HL-60 (cell line): ENCODE data around the gene ITIH3.
"Not testable (repeated sequence)": the region's sequence is repeated elsewhere in the genome, so short reads cannot be mapped to it uniquely, and the experiment has no call there.

ENCODE experiments used
- DNase-seq, 2 experiments: peaks; one replicate each; pipeline ENCODE4 v3.0.0-alpha.2; 2010 to 2020; ENCODE audit warnings: low read depth in 1 of 2, low spot score in 1 of 2
- H3K27ac ChIP-seq: fragments of 250-450 bp; sonication (Bioruptor Pico); replicated peaks from 2 replicates; pipeline ENCODE4 v1.5.1; 2020; ENCODE audit warnings: mild to moderate bottlenecking, moderate library complexity
- H3K27me3 ChIP-seq: fragments of 250-450 bp; sonication (Bioruptor Pico); 2 replicates; pipeline ENCODE4 v1.5.1; 2021; ENCODE audit warnings: mild to moderate bottlenecking, moderate library complexity; ENCODE audit not compliant: insufficient read depth, poor library complexity, severe bottlenecking
- H3K4me3 ChIP-seq: replicated peaks from 2 replicates; pipeline ENCODE4 v1.5.1; 2011; ENCODE audit warnings: mild to moderate bottlenecking, control low read depth, low read length; ENCODE audit not compliant: insufficient read depth
- CTCF ChIP-seq: IDR thresholded peaks from one replicate; pipeline ENCODE4 v1.5.1; 2011; ENCODE audit warnings: low read length, control low read depth, inconsistent platforms; ENCODE audit not compliant: insufficient read depth
- GABPA ChIP-seq: IDR thresholded peaks from 2 replicates; pipeline ENCODE4 v1.6.1; 2012; ENCODE audit warnings: low read depth
- POLR2AphosphoS5 ChIP-seq: IDR thresholded peaks from 2 replicates; pipeline ENCODE4 v1.6.1; 2012; ENCODE audit warnings: low read depth
- SPI1 ChIP-seq: IDR thresholded peaks from 2 replicates; pipeline ENCODE4 v1.6.1; 2012; ENCODE audit warnings: low read depth, mild to moderate bottlenecking, borderline replicate concordance
- TF ChIP-seq, protein P1 (sequence below): IDR thresholded peaks from 2 replicates; pipeline ENCODE4 v1.6.1; 2012; ENCODE audit warnings: low read depth; ENCODE audit not compliant: insufficient replicate concordance

ITIH3 gene

DNA sequence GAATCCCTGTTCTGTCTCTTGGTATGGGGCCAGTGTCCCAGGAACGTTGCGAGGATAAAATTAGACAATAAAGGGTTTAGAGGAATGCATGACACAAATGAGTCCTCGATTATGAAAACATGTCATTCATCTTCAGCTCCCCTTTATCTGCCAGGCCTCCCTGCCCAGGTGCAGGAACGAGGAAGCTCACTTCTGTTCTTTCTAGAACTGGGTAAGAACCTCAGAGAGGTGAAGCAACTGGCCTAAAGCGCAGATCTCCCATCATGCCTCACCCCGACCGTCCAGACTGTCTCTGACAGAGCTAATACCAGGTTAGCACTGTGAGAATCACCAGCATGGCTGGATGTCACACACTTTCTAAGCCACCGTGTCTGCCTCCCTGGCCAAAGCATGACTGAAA is 18.7 kb upstream of the ITIH3 start:
- Histone ChIP-seq H3K4me3 (no peak overlapping the region), H3K27ac (peak overlapping the region; percentile 46), H3K27me3 (no peaks in the 10 kb centered on the region)
- no peak for TF ChIP-seq GABPA
- DNase-seq, result peak in 1 of 2 experiments; percentile 79

DNA sequence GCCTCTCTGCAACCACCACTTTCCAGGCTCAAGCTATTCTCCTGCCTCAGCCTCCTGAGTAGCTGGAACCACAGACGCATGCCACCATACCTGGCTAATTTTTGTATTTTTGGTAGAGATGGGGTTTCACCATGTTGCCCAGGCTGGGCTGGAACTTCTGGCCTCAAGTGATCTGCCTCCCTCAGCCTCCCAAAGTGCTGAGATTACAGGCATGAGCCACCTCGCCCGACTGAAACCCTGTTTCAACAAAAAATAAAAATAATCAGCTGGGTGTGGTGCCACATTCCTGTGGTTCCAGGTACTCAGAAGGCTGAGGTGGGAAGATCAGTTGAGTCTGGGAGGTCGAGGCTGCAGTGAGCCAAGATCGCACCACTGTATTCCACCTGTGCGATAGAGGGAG is 18.1 kb upstream of the ITIH3 start:
- H3K27me3 ChIP-seq, DNase-seq, H3K4me3 ChIP-seq: not testable (repeated sequence)
- H3K27ac ChIP-seq, result peak overlapping the region; percentile 46

DNA sequence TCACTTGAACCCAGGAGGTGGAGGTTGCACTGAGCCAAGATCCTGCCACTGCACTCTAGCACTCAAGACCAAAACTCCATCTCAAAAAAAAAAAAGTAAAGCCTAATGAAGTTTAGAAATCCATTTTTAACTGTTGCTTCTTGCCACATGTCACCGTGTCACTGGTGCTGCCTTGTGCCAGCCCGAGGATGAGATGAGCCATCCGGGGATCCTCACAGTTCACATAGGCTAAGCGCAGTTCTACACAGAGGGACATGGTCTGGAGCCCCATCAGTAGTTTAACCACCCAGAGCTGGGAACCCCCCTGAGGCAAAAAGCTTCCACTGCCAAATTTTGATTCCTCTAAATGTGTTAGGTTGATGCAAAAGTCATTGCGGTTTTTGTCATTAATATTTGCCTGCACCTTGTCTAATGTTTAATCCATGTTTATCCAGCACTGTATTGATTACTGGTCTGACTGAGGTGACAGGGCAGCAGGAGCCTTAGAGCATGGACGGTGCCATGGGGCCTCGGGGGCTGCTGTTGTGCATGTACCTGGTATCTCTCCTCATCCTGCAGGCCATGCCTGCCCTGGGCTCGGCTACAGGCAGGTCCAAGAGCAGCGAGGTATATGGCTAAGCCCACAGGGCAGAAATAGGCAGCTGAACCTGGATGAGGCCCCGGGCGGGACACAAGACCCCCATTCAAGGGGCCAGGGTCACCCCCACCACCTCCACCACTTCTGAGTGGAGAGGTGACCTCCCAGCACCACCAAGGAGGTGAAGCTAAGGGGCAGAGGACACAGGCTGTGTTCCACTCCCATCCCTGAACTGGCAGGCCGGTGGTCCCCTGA is 17.3 kb upstream of the ITIH3 start, which contains the start of gene ITIH1:
ITIH1 (plus strand) TSS at position 473 of the 832 bp plus-strand sequence; CDS start at position 490, 17 bp downstream.
- peak within 1 kb of the TSS; percentile 46 for H3K27ac ChIP-seq
- H3K4me3 ChIP-seq, result no peak within 1 kb of the TSS
- no peaks in the 10 kb centered on the region for H3K27me3 ChIP-seq
- DNase-seq, result no peak
- TF ChIP-seq, protein P1, sequence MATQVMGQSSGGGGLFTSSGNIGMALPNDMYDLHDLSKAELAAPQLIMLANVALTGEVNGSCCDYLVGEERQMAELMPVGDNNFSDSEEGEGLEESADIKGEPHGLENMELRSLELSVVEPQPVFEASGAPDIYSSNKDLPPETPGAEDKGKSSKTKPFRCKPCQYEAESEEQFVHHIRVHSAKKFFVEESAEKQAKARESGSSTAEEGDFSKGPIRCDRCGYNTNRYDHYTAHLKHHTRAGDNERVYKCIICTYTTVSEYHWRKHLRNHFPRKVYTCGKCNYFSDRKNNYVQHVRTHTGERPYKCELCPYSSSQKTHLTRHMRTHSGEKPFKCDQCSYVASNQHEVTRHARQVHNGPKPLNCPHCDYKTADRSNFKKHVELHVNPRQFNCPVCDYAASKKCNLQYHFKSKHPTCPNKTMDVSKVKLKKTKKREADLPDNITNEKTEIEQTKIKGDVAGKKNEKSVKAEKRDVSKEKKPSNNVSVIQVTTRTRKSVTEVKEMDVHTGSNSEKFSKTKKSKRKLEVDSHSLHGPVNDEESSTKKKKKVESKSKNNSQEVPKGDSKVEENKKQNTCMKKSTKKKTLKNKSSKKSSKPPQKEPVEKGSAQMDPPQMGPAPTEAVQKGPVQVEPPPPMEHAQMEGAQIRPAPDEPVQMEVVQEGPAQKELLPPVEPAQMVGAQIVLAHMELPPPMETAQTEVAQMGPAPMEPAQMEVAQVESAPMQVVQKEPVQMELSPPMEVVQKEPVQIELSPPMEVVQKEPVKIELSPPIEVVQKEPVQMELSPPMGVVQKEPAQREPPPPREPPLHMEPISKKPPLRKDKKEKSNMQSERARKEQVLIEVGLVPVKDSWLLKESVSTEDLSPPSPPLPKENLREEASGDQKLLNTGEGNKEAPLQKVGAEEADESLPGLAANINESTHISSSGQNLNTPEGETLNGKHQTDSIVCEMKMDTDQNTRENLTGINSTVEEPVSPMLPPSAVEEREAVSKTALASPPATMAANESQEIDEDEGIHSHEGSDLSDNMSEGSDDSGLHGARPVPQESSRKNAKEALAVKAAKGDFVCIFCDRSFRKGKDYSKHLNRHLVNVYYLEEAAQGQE, result no peak
- TF ChIP-seq POLR2AphosphoS5, result no peak
- TF ChIP-seq SPI1, result no peak
- no peak for TF ChIP-seq GABPA
- TF ChIP-seq CTCF, result no peak

DNA sequence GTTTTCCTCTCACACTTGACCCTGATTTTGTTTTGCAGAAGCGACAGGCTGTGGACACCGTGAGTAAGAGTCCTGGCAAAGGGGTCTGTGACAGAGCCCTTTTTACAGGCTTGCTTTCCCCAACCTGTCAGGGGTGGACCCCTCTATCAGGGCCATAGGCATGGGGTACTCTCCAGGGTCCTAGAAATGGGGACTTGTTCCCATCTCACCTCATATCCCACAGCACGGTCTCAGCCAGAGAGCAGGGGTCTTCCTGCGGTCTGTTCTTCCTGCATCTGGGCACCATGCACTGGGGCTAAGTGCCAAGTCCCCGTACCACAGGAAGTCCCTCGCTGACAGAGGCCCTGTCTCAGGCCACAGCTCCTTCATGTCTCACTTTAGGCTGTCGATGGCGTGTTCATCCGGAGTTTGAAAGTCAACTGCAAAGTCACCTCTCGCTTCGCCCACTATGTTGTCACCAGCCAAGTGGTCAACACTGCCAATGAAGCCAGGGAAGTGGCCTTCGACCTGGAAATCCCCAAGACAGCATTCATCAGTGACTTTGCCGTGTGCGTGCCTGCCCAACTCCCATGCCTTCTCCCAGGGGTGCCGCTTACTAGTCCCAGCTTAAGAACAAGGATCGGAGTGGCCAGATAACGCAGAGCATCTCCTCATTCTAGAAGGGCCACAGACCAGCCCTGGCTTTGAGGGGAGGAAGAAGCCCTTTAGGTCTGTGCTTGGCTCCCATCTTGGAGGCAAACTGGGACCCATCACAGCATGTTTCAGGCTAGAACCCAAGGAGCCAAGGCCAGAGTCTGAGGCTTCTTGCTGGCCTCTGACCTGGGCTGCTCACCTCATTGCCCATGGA is 16.4 kb upstream of the ITIH3 start:
- TF ChIP-seq CTCF (no peak), GABPA (no peak)
- TF ChIP-seq, protein P1, result peak; percentile 75
- Histone ChIP-seq H3K27me3 (no peaks in the 10 kb centered on the region), H3K27ac (no peak overlapping the region), H3K4me3 (no peak overlapping the region)
- DNase-seq, result no peak
